ENCODE results near the gene PTPN3.

Gene PTPN3

DNA sequence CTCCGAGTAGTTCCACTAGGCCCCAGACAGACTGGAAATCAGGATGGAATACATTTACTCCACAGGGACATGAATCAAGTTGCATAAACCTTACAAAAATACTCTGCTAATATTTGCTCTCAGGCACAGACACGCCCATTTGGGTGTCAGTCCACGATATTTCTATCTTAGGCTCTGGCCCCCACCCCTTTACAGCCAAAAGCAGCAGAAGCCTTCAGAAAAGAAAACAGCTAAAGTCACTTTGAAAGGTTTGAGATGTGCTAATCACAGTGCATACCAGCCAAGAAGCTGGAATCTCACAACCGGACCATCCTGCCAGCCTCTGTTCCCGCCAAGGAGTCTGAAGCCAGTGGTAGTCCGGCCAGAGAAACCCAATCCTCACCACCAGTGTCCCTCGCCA is 22.6 kb downstream of the PTPN3 start:
- FAIRE-seq, result no peak

DNA sequence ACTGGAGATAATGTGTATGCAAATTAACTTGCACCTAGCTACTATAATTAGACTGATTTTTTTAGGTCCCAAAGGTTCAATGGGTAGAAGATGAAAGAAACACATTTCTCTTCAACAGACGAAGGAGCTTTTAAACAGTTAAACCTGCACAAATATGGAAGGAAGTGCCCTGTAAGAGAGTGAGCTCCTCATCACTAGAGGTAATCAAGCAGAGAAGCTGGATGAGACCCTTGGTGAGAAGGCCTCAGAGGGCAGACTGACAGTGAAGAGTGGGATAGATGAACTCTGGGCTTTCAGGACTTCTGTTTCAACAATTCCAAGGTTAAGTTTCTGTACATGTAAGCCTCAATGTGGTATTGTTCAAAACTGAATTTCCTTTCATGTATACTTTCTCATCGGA is 23.2 kb downstream of the PTPN3 start:
- no peak for FAIRE-seq

DNA sequence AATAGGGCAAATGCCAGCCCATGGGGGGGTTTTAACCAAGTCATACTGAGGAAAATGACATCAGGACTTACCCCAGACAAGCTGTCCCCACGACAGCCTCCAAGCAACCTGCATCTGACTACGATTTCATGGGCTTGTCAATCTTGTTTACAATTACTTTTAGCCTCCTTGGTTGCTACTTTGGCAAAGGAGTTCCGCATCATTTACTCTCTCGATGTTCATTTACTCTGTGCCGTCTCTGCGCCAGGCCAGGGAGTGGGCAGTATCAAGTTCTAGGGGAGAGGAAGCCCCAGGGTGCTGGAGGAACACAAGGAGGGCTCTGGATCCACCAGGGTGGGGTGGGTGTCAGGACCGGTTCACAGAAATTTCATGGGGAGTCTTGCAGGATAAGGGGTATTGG is 23.9 kb downstream of the PTPN3 start:
- no peak for FAIRE-seq

DNA sequence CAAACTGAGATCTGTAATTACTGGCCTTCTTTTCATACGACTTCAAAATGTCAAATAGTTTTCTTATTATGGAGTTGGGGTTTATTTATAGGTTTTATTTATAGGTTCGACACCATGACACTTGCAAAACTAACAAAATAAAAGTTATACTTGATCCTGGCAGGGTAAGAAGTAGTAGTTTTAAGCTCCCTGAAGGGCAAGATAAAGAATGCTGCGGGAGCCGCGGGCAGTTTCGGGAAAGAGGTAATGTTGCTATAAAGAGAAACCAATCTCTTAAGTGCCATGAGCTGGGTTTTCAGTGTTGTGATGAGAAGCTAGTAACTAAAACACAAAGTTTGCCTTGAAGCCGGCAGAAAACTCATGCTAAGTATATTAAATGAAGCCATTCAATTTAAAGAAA is 24.8 kb downstream of the PTPN3 start:
- FAIRE-seq, result no peak

DNA sequence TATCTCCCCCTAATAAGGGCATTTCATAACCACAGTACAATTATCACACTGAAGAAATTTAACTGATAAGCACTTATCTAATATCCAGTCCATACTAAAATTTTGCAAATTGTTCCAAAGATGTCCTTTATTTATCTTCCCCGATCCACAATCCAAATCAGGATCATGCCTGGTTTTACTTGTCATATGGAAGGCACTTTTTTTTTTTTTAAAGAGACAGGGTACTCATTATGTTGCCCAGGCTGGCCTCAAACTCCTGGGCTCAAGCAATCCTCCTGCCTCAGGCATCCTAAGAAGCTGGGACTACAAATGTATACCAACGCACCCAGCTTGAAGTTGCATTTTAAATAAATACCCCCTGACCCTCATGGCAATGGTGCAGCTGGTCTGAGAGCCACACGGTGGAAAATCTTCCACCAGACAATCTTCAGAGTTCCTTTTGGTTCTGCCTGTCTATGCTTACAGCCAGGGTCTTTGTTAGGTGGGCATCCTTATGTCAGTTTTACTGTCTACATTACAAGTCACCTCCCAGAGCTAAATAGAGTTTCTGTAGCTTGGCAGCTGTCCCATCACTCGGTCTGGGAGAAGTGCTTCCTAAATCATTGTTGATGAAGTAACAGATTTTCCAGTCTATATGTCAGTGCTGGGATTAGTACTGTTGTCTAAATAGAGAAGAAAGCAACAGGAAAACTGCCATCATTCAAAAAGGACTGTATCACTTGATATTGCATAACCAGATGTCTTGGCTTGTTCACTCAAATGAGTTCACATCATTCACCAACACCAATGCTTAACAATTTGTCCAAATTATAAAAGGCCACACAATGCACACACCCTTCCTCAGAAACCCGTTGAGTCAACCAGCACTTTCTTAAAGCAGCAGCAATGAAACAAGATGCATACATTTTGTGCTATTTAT is 26.4 kb downstream of the PTPN3 start:
- FAIRE-seq, result no peak

DNA sequence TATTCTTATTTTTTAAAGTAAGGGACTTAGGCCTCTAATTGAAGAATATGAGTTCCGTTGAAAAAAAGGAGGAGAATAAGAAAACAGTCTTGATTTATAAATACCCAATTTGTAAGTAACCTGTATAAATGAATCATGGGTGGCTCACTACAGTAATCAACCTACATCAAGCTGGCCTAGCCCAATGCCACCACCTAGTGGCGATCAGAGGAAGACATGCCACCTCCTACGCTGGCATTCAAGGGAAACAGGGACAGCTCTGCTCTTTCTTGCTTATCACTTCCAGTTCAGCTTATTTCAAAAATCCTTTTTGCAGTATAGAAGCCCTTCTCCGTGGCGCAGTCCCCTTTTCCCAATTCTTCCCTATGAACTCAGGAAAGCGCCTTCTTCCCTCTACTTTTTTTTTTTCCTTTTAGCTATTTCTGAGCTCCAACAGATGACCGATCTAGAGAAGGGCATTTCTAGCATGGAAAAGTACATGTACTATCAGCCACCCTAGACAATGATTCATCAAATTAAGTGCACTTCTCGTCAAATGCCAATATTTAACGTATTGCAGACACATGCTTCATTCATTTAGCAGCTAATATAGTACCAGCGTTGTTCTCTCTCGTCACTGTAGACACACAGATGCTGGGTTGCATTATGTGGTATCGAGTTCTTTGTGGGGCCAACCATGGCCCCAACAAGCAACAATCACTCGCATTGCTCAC is 28.3 kb downstream of the PTPN3 start:
- no peak for FAIRE-seq

DNA sequence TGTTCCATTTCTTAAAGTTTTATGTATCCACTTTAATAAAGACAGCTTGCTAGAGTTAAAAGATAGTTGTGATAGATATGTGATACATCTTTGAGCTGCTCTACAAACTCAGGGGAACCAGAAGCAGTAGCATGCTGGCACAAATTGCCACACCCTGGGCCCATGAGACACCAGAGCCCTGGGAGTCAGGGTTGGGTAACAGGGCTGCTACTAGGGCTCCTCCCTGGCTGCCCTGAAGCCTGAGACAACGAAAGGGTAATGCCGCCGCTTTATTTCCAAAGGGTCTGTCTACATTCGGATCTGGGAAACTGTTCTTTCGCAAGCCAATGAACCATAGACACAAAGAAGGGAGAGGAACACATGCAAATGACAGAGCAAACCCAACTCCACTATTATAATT is 29.2 kb downstream of the PTPN3 start:
- FAIRE-seq, result no peak

DNA sequence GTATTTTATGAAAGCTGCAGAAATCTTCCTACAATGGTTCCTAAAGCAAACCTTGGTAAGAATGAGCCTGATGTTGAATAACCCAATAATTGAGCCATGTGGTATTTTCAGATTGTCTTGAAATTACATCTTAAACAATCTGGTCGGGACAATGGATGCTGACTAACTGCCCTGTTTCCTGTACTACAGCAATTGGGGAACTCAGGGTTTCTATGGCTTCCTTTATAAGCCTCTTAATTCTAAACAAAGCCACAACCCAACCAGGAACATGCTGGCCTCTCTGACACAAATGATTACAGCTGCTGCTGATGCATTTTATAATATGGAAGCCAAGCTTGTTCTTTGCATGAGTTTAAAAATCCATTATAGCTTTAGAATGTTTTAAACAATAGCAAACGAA is 30.2 kb downstream of the PTPN3 start:
- no peak for FAIRE-seq

DNA sequence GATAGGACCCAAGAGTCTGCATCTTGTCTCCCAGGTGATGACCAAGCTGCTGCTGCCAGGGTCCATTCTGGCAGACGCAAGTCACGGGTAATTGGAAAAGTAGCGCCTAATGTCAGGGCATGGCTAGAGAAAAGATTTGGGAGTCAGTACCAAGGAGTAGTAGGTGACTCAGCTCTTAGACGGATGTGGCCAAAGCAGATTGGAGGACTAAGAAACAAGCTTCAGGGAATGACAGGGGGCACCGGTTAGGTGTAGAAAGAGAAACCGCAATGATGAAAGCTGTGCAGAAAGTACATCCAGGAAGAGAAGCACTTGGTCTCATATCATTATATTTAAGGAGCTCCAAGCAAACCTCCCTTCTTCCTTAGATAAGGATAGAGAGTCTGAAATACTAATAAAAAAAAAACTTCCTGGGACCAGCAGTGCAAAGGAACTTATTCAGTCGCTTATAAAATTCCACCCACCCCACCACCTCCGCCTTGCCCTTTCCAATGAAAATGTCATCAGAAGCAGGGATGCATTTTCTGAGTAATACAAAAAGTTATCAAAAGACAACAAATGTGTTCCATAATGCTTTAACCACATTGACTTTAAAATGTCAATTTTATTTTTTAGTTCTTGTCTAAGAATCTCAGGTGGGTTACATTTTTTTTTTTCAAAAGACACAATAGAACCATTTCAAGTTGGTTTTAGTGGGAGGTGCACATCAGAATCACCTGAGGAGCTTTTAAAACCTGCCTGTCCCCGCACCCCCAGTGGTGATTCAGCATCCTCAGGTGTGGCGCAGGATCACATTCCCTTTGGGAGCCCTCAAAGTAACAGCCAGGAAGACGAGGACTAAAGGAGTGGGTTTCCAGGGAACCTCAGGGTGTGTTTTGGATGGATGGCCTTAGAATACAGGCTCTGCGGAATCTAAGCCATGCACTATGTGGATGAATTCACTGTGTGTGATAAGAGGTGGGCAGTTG is 31.2 kb downstream of the PTPN3 start:
- FAIRE-seq, result no peak

DNA sequence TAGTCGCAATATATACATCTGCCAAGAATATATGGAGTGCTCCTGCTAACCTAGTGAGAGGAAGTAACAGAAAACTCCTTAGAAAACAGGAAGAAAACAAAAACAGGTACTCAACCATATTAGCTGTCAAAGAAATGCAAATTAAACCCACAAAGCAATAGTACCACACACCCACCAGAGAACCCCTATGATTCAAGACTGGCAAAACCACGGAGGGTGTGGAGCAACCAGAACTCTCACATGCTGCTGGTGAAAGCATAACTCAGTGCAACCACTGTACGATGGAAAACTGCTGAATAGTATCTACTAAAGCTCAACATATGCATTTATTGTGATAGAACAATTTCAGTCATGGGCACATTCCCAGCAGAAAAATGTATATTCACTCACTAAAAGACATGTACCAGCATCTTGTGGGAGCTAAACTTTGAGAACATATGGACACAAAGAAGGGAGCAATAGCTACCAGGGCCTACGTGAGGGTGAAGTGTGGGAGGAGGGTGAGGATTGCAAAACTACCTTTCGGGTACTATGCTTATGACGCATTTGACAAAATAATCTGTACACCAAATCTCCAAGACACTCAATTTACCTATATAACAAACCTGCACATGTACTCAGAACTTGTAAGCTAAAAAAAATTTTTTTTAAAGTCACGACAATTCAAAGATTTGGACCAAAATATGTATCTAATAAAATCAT is 34.0 kb downstream of the PTPN3 start:
- no peak for FAIRE-seq

DNA sequence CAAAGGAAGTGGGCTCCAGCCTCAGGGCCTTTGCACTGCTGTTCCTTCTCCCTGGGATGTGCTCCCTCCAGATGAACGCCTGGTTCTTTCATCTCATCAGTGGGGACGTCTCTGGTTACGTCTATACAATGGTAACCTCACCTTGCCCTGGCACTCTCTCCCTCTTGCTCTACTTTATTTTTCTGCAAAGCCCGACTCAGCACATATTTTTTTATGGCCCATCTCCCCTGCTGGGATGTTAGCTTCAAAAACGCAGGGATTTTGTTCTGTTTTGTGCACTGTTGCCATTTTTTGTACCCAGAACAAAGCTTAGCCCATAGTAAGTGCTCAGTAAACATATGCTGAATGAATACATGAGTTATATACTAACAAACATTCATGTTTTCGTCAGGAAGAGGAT is 37.5 kb downstream of the PTPN3 start:
- no peak for FAIRE-seq

DNA sequence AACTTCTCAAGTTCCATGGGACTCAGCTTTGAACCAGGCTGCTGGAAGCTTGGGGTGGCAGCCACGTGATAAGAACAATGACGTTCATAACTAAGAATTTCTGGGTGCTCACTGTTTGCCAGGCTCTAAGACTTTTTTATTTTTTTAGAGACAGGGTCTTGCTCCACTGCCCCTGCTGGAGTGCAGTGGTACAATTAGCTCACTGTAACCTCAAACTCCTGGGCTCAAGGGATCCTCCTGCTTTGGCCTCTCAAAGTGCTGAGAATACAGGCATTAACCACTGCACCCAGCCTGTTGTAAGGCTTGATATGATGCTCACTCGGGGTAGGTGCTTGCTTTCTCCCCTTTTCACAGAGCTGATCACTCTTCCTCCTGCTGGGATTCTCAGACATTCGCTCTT is 38.7 kb downstream of the PTPN3 start:
- no peak for FAIRE-seq

DNA sequence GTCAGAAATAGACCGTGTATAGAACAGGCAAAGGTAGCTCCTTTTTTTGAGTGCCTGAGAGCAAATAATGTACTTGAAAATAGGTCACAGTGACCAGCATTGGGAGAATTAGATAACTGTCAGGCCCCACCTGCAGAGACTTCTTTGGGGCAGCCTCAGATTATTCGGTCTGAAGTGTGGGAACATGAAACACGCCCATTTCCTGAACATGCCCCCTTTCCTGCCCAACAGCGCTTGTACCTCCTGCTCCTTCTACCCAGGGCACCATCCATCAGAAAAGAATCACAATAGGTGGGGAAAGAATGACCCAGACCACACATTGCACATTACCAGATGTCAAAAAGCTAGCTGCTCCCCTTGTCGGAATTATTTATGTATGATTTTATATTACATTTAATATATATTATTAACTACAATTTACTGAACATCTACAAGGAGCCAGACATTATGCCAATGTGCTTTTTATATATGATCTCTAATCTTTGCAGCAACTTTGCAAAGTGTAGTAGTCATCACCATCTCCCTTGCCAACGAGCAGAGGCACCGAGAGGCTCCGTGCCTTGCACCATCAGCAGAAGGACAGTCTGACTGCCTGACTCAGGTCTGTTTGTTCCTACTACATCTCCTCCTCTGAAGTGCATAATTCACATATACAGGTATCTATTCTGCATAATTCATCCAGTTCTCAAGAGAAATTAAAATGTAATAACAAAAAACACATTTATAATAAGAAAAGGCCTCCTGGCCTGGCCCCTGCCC is 39.5 kb downstream of the PTPN3 start:
- no peak for FAIRE-seq

DNA sequence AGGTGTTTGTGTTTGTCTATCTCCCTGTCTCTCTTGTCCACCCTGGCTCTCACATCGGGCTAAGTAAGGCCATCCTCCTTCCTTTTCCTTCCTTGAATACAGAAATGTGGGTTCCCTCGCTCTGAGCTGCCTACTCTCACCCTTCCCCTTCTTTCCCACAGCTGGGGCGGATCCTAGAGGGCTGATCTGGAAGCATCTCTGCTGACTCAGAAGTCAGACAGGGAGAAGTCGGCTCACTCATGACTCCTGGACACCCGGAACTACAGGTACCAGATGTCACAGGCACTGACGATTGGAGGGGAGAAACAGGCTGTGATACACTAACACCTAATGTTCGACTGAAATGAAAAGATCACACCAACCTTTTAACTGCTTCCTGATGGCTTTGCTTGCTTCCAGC is 41.3 kb downstream of the PTPN3 start:
- no peak for FAIRE-seq

DNA sequence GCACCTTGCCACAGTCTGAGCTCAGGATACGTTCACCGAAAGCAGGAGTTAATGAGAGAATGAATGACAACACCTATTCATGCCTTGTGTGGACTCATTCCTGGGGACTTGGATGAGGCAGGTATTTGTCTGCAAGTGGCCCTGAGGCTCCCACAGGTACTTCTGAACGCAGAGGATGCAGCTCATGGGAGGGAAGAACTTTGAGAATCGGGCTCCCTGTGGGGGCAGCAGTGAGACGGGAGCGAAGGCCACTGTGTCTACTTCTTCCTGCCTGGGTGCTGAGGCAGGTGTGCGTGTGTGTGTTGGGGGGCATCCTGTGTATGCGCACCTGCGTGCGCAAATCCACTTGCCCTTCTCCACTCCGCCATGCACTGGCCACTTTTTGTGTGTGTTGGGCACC is 42.2 kb downstream of the PTPN3 start:
- FAIRE-seq, result no peak

DNA sequence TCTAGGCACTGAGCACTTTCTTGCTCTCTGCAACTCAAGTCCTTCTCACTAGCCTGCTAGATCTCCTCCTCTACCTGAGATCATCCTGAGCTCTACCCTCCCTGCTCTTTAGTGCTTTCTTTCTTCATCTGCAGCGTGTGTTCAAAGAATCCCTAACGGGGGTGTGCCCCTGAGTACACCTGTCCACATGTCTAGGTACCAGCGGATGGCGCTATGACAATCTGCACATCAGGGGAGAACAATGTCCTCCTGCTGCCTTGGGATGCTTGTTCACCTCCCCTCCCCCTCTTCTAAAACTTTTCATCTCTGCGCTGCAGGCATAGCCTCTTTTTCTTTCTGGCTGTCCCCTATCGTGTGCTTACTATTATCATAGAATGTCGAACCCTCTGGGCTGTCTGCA is 42.7 kb downstream of the PTPN3 start:
- no peak for FAIRE-seq

DNA sequence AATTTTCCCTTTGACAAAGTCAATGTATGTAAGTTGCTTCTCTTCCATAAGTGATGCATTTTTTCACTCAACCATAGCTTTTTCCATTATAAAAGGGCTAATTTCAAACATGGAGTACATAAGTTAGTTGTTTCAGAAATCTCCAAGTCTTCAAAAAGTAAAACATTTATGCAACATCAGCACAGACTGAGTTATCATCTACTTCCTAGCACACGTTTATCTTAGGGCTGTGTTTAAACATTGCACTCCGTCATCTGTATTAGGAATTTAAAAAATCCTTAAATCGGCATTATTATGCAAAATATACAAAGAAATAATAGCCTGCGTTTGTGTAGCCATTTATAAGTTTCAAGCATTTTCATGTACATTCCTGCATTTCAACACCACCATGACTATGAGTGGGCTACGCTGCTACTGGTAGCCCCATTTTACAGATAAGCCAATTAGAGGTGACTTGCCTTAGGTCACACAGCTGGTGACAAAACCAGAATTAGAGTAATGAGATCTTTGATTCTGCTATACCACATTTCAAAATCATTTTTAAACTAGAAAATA is 43.4 kb downstream of the PTPN3 start:
- no peak for FAIRE-seq

DNA sequence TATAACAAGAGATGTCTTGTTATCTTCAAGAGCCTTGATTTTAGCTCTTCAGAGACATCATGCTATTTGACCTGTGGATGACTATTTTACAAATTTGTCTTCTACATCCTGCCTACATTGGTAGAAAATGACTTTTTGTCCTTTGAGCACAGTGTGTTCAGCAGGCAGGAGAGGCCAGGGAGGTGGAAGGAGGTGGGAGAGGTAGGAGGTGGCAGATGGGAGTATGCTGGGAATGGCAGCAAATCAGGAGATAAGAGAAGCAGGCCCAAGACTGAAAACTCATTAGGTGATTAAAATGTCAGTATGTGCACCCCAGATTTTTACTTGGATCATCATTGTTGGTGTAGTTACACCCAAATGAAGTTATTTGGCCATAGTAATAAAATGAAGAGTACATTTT is 44.1 kb downstream of the PTPN3 start:
- no peak for FAIRE-seq

DNA sequence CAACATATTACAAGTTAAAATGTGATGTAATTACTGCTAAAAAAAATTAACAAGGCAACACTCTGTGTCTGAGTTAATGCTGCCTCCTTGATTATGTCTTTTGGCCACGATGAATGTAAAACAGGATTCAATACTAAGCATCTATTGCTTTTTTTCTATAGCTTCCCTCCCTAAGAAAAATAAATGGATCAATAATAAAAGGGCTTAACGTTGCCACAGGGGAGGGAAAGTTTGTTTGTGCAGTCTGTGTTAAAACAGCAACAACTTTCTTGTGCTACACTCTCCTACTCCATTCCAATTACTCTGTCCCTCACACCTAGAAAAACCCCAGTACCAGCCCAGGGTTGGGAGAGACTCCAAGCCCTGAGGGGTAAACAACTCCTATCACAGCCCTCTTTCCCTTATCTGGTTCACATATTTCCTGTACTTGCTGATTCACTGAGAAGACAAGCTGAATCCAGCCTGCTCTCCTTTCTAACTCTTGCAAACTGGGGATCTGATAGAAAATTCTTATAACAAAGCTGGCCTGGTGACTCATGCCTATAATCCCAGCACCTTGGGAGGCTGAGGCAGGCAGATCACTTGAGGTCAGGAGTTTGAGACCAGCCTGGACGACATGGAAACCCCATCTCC is 44.8 kb downstream of the PTPN3 start:
- FAIRE-seq, result no peak

DNA sequence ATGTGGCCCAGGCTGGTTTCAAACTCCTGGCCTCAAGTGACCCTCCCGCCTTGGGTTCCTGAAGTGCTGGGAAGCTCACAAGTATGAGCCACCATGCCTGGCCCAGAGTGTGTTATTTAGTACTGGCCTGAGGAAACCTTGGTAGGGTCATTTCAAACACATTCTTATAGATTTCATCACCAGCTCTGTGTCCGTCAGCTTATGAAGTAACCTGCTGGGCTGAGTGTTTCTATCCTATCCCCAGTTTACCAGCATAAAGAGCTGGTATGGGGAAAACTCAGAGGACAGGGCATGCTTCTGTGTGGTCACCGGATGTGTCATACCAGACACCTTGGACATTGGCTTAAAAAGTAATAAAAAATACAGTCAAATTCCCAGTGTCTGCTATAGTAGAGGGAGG is 45.3 kb downstream of the PTPN3 start:
- no peak for FAIRE-seq
